MM.1S (cell line): ENCODE data around the gene GRK2.

ENCODE experiments used
- DNase-seq: peaks from one replicate; pipeline ENCODE4 v3.0.0-alpha.2; 2015
- H2AFZ ChIP-seq: fragments of 300-600 bp; sonication (generic); 2 replicates; pipeline ENCODE4 v1.6.0; 2016; ENCODE audit warnings: antibody characterized with exemption, low read length
- H3F3A ChIP-seq: fragments of 300-600 bp; sonication (generic); 2 replicates; pipeline ENCODE4 v1.6.1; 2016; ENCODE audit warnings: mild to moderate bottlenecking, antibody characterized with exemption, low read length, moderate library complexity, mixed read lengths; ENCODE audit not compliant: insufficient read depth
- H3K27ac ChIP-seq: fragments of 300-600 bp; sonication (generic); 2 replicates; pipeline ENCODE4 v1.5.1; 2016; ENCODE audit warnings: mild to moderate bottlenecking, low read length
- H3K27me3 ChIP-seq: fragments of 300-600 bp; sonication (generic); replicated peaks from 2 replicates; pipeline ENCODE4 v1.6.0; 2016; ENCODE audit warnings: low read length; ENCODE audit not compliant: insufficient read depth
- H3K36me3 ChIP-seq: fragments of 300-600 bp; sonication (generic); replicated peaks from 2 replicates; pipeline ENCODE4 v1.6.1; 2016; ENCODE audit warnings: mild to moderate bottlenecking, low read length, mixed read lengths; ENCODE audit not compliant: insufficient read depth
- H3K4me1 ChIP-seq: fragments of 300-600 bp; sonication (generic); 2 replicates; pipeline ENCODE4 v1.6.1; 2016; ENCODE audit warnings: low read length, mixed read lengths
- H3K4me2 ChIP-seq: fragments of 300-600 bp; sonication (generic); 2 replicates; pipeline ENCODE4 v1.6.0; 2016; ENCODE audit warnings: low read depth, low read length
- H3K4me3 ChIP-seq: fragments of 300-600 bp; sonication (generic); 2 replicates; pipeline ENCODE4 v1.5.1; 2016; ENCODE audit warnings: low read length, mixed read lengths
- H3K79me2 ChIP-seq: fragments of 300-600 bp; sonication (generic); 2 replicates; pipeline ENCODE4 v1.6.1; 2016; ENCODE audit warnings: mixed run types, low read length, mixed read lengths
- H3K9ac ChIP-seq: fragments of 300-600 bp; sonication (generic); 2 replicates; pipeline ENCODE4 v1.6.1; 2016; ENCODE audit warnings: low read length, mixed read lengths
- H3K9me2 ChIP-seq: fragments of 300-600 bp; sonication (generic); replicated peaks from 2 replicates; pipeline ENCODE4 v1.6.1; 2016; ENCODE audit warnings: mild to moderate bottlenecking, low read length, mixed read lengths; ENCODE audit not compliant: insufficient read depth
- H3K9me3 ChIP-seq: fragments of 300-600 bp; sonication (generic); replicated peaks from 2 replicates; pipeline ENCODE4 v1.6.1; 2016; ENCODE audit warnings: mild to moderate bottlenecking, low read length, mixed read lengths; ENCODE audit not compliant: insufficient read depth
- H4K20me1 ChIP-seq: fragments of 300-600 bp; sonication (generic); 2 replicates; pipeline ENCODE4 v1.6.1; 2016; ENCODE audit warnings: mild to moderate bottlenecking, low read length, moderate library complexity, mixed read lengths; ENCODE audit not compliant: insufficient read depth
- EZH2 ChIP-seq: fragments of 300-600 bp; sonication (generic); optimal IDR thresholded peaks from 2 replicates; pipeline ENCODE3; 2017; ENCODE audit warnings: low read depth, mild to moderate bottlenecking, antibody characterized with exemption, low read length, mixed read lengths
- EZH2phosphoT487 ChIP-seq: fragments of 300-600 bp; sonication (generic); IDR thresholded peaks from 2 replicates; pipeline ENCODE4 v1.6.1; 2018; ENCODE audit warnings: antibody characterized with exemption, low read length
- TF ChIP-seq, protein P1 (sequence below): fragments of 300-600 bp; sonication (generic); IDR thresholded peaks from 2 replicates; pipeline ENCODE4 v1.5.1; 2016; ENCODE audit warnings: antibody characterized with exemption, low read length, mixed read lengths

The GRK2 gene

DNA sequence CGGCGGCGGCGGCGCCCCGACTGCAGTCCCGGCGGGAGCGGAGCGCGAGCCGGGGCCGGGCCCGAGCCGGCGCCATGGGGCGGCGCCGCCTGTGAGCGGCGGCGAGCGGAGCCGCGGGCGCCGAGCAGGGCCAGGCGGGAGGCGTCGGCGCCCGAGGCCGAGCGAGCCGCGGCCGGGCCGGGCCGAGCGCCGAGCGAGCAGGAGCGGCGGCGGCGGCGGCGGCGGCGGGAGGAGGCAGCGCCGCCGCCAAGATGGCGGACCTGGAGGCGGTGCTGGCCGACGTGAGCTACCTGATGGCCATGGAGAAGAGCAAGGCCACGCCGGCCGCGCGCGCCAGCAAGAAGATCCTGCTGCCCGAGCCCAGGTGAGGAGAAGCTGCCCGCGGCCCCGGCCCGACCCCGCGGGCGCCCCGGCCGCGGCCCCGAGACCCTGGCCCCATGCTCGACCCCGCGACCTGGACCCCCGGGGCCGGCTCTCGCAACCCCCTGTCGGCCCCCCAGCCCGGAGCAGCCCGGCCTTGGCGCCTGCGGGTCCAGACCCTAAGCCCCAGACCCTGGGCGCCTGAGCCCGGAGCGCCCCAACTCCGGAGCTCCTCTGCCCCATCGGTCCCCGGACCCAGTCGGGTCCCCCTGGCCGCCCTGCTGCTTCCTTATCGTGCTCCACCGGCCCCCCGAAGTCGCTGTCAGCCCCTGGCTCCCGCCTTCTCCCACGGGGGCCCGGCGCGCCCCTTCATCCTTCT lies at the start of gene GRK2:
TSS of gene GRK2 (plus strand) at position 25 of the 739 bp plus-strand sequence. CDS start at position 252, 227 bp downstream.
- H2AFZ ChIP-seq, result peak within 1 kb of the TSS; percentile 86

DNA sequence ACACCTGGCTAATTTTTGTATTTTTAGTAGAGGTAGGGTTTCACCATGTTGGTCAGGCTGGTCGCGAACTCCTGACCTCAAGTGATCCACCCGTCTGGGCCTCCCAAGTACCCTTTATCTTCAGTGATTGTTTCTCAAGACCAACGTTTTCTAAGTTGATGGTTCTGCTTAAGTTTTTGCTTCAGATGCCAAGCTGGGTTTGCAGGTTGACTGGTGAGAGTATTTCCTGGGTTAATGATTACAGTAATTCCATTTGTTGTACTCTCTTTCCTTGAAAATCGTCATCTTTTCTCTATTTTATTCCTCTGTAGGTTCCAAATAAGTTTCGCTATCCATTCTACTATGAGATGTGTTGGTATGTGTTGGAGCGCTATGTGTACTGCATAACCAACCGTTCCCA lies 38.5 kb upstream of the GRK2 start:
- Histone ChIP-seq H3F3A (no peaks in the 10 kb centered on the region), H3K36me3 (peaks cover 5% of the 10 kb centered on the region; the same call in 1 of the 2 replicates), H3K27ac (no peak overlapping the region), H4K20me1 (no peaks in the 10 kb centered on the region), H3K9me3 (no peaks in the 10 kb centered on the region), H3K9ac (no peak overlapping the region), H3K4me3 (no peak overlapping the region), H3K79me2 (peaks cover 11% of the 10 kb centered on the region), H3K4me1 (no peaks in the 10 kb centered on the region), H3K9me2 (no peaks in the 10 kb centered on the region), H3K27me3 (no peaks in the 10 kb centered on the region), H2AFZ (no peak overlapping the region), H3K4me2 (no peak overlapping the region)
- TF ChIP-seq, protein P1, sequence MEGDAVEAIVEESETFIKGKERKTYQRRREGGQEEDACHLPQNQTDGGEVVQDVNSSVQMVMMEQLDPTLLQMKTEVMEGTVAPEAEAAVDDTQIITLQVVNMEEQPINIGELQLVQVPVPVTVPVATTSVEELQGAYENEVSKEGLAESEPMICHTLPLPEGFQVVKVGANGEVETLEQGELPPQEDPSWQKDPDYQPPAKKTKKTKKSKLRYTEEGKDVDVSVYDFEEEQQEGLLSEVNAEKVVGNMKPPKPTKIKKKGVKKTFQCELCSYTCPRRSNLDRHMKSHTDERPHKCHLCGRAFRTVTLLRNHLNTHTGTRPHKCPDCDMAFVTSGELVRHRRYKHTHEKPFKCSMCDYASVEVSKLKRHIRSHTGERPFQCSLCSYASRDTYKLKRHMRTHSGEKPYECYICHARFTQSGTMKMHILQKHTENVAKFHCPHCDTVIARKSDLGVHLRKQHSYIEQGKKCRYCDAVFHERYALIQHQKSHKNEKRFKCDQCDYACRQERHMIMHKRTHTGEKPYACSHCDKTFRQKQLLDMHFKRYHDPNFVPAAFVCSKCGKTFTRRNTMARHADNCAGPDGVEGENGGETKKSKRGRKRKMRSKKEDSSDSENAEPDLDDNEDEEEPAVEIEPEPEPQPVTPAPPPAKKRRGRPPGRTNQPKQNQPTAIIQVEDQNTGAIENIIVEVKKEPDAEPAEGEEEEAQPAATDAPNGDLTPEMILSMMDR, result no peak
- TF ChIP-seq EZH2 (no peak), EZH2phosphoT487 (no peak)
- no peak for DNase-seq

More for the DNA sequence above, at the start of gene GRK2:
- peaks cover 25% of the 10 kb centered on the region for H3F3A ChIP-seq
- H3K4me2 ChIP-seq, result peak within 1 kb of the TSS; percentile 90
- peak within 1 kb of the TSS; percentile 94 for H3K27ac ChIP-seq
- no peaks in the 10 kb centered on the region for H3K9me2 ChIP-seq
- peaks cover 57% of the 10 kb centered on the region for H3K4me1 ChIP-seq
- peaks cover 26% of the 10 kb centered on the region for H4K20me1 ChIP-seq
- H3K9me3 ChIP-seq, result no peaks in the 10 kb centered on the region
- TF ChIP-seq EZH2 (no peak), EZH2phosphoT487 (no peak)
- TF ChIP-seq, protein P1, result no peak
- no peaks in the 10 kb centered on the region for H3K36me3 ChIP-seq
- H3K79me2 ChIP-seq, result peaks cover 57% of the 10 kb centered on the region
- peak within 1 kb of the TSS; percentile 81 for H3K4me3 ChIP-seq
- no peaks in the 10 kb centered on the region for H3K27me3 ChIP-seq
- DNase-seq, result peak; percentile 55
- peak within 1 kb of the TSS; percentile 92 for H3K9ac ChIP-seq

DNA sequence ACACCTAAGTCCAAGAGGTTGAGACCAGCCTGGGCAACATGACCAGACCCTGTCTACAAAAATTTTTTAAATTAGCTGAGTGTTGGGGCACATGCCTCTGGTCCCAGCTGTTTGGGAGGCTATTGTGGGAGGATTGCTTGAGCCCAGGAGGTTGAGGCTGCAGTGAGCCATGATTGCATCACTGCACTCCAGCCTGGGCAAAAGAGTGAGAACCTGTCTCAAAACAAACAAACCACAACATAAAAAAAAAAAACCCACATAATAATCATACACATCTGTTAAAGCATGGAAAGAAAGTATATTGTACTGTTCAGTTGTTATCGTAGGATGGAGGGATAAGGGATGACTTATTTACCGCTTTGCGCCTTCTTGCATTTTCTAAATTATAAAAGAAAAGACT lies 35.9 kb upstream of the GRK2 start:
- no peak for TF ChIP-seq EZH2phosphoT487
- TF ChIP-seq, protein P1, result no peak
- no peak for TF ChIP-seq EZH2
- Histone ChIP-seq H3K9ac (no peak overlapping the region), H3K9me3 (no peaks in the 10 kb centered on the region), H3F3A (peaks cover 6% of the 10 kb centered on the region; the same call in 1 of the 2 replicates), H3K4me2 (no peak overlapping the region), H3K36me3 (no peaks in the 10 kb centered on the region; the same call in 1 of the 2 replicates), H3K9me2 (no peaks in the 10 kb centered on the region), H3K4me3 (no peak overlapping the region), H2AFZ (no peak overlapping the region), H3K27me3 (no peaks in the 10 kb centered on the region), H3K27ac (no peak overlapping the region), H3K79me2 (peaks cover 27% of the 10 kb centered on the region), H4K20me1 (no peaks in the 10 kb centered on the region), H3K4me1 (peaks cover 4% of the 10 kb centered on the region; the same call in 1 of the 2 replicates)
- no peak for DNase-seq
